Breast epithelium (tissue), 4 donors: Measurements from ENCODE around the gene OR2Y1. TPM values are rescaled to one million over a fixed set of nuclear protein-coding genes. Genes with fewer than 3 reads are reported as not detected.
"Not testable (repeated sequence)": the region's sequence is repeated elsewhere in the genome, so short reads cannot be mapped to it uniquely, and the experiment has no call there.

Experiments
- DNase-seq, 2 donors: peaks; one replicate each; pipeline ENCODE4 v3.0.0-alpha.2; 2019; ENCODE audit warnings: low spot score in 2 of 2
- H3K27ac ChIP-seq, 2 donors: fragments of 200-600 bp; sonication (generic) in 1 of 2; one replicate each; pipeline ENCODE4 v1.5.1; 2016 to 2019; ENCODE audit warnings: mild to moderate bottlenecking in 1 of 2
- H3K27me3 ChIP-seq, 2 donors: fragments of 200-600 bp; sonication (generic) in 1 of 2; one replicate each; pipeline versions ENCODE4 v1.5.1 to v1.6.0; 2017 to 2019; ENCODE audit warnings: control low read depth in 1 of 2, mild to moderate bottlenecking in 1 of 2
- H3K36me3 ChIP-seq: fragments of 200-600 bp; one replicate; pipeline ENCODE4 v1.5.1; 2019
- H3K4me1 ChIP-seq, 2 donors: fragments of 200-600 bp; sonication (generic); one replicate each; pipeline ENCODE4 v1.5.1; 2016 to 2019; ENCODE audit warnings: control low read depth in 1 of 2
- H3K4me3 ChIP-seq, 3 donors: fragments of 200-600 bp; sonication (generic); 1 replicate in 2 of 3; 2 replicates in 1 of 3; pipeline ENCODE4 v1.5.1; 2016 to 2019; ENCODE audit warnings: mild to moderate bottlenecking in 3 of 3, moderate library complexity in 2 of 3
- H3K9me3 ChIP-seq, 2 donors: fragments of 200-600 bp; sonication (generic) in 1 of 2; one replicate each; pipeline ENCODE4 v1.5.1; 2016 to 2019; ENCODE audit warnings: control low read depth in 1 of 2
- POLR2A ChIP-seq: fragments of 450-650 bp; IDR thresholded peaks from one replicate; pipeline ENCODE4 v1.6.1; 2016; ENCODE audit warnings: antibody characterized with exemption, mild to moderate bottlenecking, moderate library complexity
- POLR2AphosphoS5 ChIP-seq, 3 donors: sonication (generic); formaldehyde crosslinking; IDR thresholded peaks; one replicate each; pipeline ENCODE4 v1.6.1; 2017; ENCODE audit warnings: antibody characterized with exemption in 3 of 3
- intact Hi-C: fragments of 100-400 bp; cut with DNase I; formaldehyde crosslinking; loops from one replicate; pipeline ENCODE4 v1.15.1; 2023; ENCODE audit warnings: low total_unique reads
- total RNA-seq, 3 donors: library from RNA; depleted of rRNA; stranded (reverse); fragments of >200 nt; gene quantifications; one replicate each; pipeline ENCODE4 v1.1.0, GENCODE V29; 2016
- TF ChIP-seq, protein P1 (sequence below), 3 donors: fragments of 450-650 bp; IDR thresholded peaks; one replicate each; pipeline ENCODE4 v1.5.1; 2016 to 2017; ENCODE audit warnings: antibody characterized with exemption in 3 of 3, mild to moderate bottlenecking in 3 of 3, moderate library complexity in 3 of 3

The OR2Y1 gene
- total RNA-seq, 3 donors from 2014 or later, result not detected

DNA sequence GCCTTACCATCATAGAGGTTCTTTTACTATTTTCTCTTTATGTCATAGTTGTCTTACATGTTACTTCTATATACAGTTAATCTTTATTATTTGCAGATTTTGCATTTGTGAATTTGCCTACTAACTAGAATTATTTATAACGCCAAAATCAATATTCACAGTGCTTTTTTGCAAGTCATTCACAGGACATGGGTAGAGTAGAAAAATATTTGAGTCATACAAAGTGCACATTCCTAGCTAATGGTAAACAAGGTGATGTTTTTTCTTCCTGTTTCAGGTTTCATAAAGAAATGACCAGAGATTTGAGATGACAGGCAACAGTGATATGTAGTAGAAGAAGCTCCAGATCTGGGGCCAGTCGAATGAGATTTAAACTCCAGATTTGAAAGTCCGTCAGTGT is 30.0 kb upstream of the OR2Y1 start:
- no peak overlapping the region for H3K27ac ChIP-seq
- H3K27me3 ChIP-seq, result no peaks in the 10 kb centered on the region
- no peak overlapping the region for H3K4me3 ChIP-seq
- no peak for DNase-seq
- intact Hi-C loops, result no loop called here
- H3K4me1 ChIP-seq, result no peaks in the 10 kb centered on the region
- H3K36me3 ChIP-seq, result no peaks in the 10 kb centered on the region
- H3K9me3 ChIP-seq, result peaks cover 9 to 14% of the 10 kb centered on the region in 2 donors
- no peak for TF ChIP-seq POLR2A
- no peak for TF ChIP-seq POLR2AphosphoS5 (IDR thresholded peaks at IDR 0.05)
- TF ChIP-seq, protein P1, sequence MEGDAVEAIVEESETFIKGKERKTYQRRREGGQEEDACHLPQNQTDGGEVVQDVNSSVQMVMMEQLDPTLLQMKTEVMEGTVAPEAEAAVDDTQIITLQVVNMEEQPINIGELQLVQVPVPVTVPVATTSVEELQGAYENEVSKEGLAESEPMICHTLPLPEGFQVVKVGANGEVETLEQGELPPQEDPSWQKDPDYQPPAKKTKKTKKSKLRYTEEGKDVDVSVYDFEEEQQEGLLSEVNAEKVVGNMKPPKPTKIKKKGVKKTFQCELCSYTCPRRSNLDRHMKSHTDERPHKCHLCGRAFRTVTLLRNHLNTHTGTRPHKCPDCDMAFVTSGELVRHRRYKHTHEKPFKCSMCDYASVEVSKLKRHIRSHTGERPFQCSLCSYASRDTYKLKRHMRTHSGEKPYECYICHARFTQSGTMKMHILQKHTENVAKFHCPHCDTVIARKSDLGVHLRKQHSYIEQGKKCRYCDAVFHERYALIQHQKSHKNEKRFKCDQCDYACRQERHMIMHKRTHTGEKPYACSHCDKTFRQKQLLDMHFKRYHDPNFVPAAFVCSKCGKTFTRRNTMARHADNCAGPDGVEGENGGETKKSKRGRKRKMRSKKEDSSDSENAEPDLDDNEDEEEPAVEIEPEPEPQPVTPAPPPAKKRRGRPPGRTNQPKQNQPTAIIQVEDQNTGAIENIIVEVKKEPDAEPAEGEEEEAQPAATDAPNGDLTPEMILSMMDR (IDR thresholded peaks at IDR 0.05), result no peak

DNA sequence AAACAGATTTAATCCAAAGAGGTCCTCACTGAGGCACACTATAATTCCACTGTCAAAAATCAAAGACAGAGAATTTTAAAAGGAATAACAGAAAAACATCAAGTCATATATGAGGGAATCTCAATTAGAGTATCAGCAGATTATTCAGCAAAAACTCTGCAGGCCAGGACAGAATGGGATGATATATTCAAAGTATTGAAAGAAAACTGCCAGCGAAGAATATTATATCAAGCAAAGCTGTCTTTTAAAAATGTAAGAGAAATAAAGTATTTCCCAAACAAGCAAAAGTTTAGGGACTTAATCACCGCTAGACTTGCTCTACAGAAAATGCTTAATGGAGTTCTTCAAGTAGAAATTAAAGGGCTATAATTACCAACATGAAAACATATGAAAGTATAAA is 15.7 kb upstream of the OR2Y1 start:
- no peak for DNase-seq
- no peak overlapping the region for H3K27ac ChIP-seq
- TF ChIP-seq POLR2A (no peak), POLR2AphosphoS5 (IDR thresholded peaks at IDR 0.05) (no peak)
- no peaks in the 10 kb centered on the region for H3K36me3 ChIP-seq
- H3K4me3 ChIP-seq, result no peak overlapping the region
- no peaks in the 10 kb centered on the region for H3K27me3 ChIP-seq
- H3K9me3 ChIP-seq, result peaks cover 8 to 39% of the 10 kb centered on the region in 2 donors
- intact Hi-C loops, result no loop called here
- H3K4me1 ChIP-seq, result no peaks in the 10 kb centered on the region

DNA sequence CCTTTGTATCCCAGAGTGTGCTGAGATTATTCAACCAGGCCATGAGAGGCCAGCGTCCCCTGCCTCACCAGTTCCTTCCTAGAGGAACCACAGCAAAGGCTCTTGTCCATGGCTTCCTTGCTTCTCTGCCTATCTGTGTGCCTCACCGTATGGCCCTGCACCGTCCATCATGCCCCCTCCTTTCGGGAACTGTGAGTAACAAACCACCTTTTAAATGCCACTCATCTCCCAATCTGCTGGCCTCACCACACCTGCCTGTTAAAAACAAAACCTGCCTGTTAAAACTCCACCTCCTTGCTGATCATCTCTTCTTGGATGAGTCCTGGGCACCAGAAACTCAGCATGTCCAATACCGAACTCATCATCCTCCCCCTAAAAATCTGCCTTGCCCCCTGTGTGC is 4.4 kb upstream of the OR2Y1 start:
- DNase-seq, result no peak
- no peaks in the 10 kb centered on the region for H3K9me3 ChIP-seq
- intact Hi-C loops, result loop anchor here (10.0 kb wide), 1 partner anchor 299 kb away; no protein-coding TSS in a partner anchor
- H3K27me3 ChIP-seq, result peaks cover 0 to 24% of the 10 kb centered on the region in 2 donors
- no peaks in the 10 kb centered on the region for H3K36me3 ChIP-seq
- no peak overlapping the region for H3K4me3 ChIP-seq
- no peak for TF ChIP-seq POLR2AphosphoS5 (IDR thresholded peaks at IDR 0.05)
- TF ChIP-seq POLR2A, result no peak
- H3K4me1 ChIP-seq, result no peaks in the 10 kb centered on the region
- H3K27ac ChIP-seq, result no peak overlapping the region

DNA sequence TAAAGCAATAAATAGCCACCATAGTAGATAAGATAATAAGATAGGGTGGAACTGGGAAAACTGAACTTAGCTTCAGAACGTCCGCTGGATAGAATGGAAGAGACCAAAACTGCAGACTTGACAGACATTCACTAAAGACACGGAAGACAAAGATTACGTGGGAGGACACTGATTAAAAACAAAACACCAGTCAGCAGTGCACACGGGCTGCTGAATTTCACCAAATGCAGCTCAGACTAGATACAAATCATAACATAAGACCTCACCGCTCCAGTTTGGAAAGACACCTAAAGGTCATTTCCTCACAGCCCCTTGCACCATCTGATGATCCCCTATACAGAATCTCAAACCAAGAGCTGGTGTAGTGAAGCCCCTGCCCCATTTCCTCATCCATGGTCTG is 2.9 kb upstream of the OR2Y1 start:
- Histone ChIP-seq H3K9me3 (no peaks in the 10 kb centered on the region), H3K4me1 (no peaks in the 10 kb centered on the region), H3K4me3 (no peak overlapping the region), H3K27ac (no peak overlapping the region), H3K27me3 (peaks cover 0 to 31% of the 10 kb centered on the region in 2 donors), H3K36me3 (no peaks in the 10 kb centered on the region)
- intact Hi-C loops, result loop anchor here (10.0 kb wide), 1 partner anchor 298 kb away; no protein-coding TSS in a partner anchor
- no peak for DNase-seq
- TF ChIP-seq POLR2A, result no peak
- TF ChIP-seq, protein P1 (IDR thresholded peaks at IDR 0.05), result no peak
- no peak for TF ChIP-seq POLR2AphosphoS5 (IDR thresholded peaks at IDR 0.05)

DNA sequence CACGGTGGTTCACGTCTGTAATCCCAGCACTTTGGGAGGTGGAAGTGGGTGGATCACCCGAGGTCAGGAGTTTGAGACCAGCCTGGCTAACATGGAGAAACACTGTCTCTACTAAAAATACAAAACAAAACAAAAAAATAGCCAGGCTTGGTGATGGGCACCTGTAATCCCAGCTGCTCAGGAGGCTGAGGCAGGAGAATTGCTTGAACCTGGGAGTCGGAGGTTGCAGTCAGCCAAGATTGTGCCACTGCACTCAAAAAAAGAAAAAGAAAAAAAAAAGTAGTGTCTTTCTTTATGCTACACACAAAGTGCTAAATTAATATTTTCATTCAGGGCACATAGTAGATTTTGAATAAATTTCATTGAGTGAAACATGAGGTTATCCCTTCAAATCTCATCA is 1.1 kb upstream of the OR2Y1 start:
- DNase-seq, H3K36me3 ChIP-seq, H3K4me3 ChIP-seq, H3K27ac ChIP-seq, H3K9me3 ChIP-seq, H3K4me1 ChIP-seq: not testable (repeated sequence)
- intact Hi-C loops, result loop anchor here (10.0 kb wide), 1 partner anchor 296 kb away; no protein-coding TSS in a partner anchor
- H3K27me3 ChIP-seq, result peaks cover 0 to 31% of the 10 kb centered on the region in 2 donors

DNA sequence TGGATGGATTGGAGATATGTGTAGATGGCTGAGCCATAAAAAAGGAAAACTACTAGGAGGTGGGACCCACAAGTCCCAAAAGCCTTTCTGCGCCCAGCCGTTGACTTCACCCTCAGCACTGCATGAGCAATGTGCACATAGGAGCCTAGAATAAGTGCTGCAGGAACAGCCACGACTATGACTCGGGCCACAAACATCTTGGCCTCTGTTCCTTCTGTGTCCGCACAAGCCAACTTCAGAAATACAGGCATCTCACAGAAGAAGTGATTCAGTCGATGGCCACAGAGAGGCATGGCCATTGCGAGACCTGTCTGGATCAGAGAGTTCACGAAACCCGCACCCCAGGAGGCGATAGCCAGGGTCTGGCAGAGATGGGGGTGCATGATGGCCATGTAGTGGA is 587 bp downstream of the OR2Y1 start:
- Histone ChIP-seq H3K36me3 (no peaks in the 10 kb centered on the region), H3K27ac (no peak overlapping the region), H3K4me3 (no peak overlapping the region), H3K9me3 (no peaks in the 10 kb centered on the region), H3K27me3 (peaks cover 0 to 18% of the 10 kb centered on the region in 2 donors), H3K4me1 (no peaks in the 10 kb centered on the region)
- intact Hi-C loops, result no loop called here
- no peak for DNase-seq
- TF ChIP-seq POLR2AphosphoS5 (IDR thresholded peaks at IDR 0.05) (no peak), POLR2A (no peak)
- TF ChIP-seq, protein P1 (IDR thresholded peaks at IDR 0.05), result no peak

DNA sequence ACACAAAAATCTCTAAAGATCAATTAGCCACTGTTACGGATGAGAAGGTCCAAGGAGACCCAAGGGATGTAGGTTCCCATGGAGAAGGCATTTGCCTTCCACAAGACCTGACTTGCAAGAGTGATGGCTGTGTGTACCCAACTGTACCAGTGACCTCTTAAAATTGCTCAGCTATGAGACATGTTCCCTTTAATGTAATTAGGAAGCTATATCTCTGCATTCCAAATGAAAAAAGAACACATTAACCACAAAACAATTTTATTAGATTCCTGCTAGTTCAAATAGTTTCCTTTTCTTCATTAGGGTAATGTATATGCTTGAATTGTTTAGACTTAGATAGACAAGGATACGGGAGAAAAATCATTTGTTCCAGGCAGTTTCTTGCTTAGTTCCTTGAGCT is 3.3 kb downstream of the OR2Y1 start:
- Histone ChIP-seq H3K9me3 (no peaks in the 10 kb centered on the region), H3K27ac (no peak overlapping the region), H3K36me3 (no peaks in the 10 kb centered on the region), H3K27me3 (peaks cover 0 to 16% of the 10 kb centered on the region in 2 donors), H3K4me1 (no peaks in the 10 kb centered on the region), H3K4me3 (no peak overlapping the region)
- no peak for DNase-seq
- TF ChIP-seq, protein P1 (IDR thresholded peaks at IDR 0.05), result no peak
- TF ChIP-seq POLR2AphosphoS5 (IDR thresholded peaks at IDR 0.05) (no peak), POLR2A (no peak)
- intact Hi-C loops, result no loop called here
